Neural cell (in vitro differentiated cells): ENCODE results near the gene IMMP2L. TPM values are rescaled to one million over a fixed set of nuclear protein-coding genes. Genes with fewer than 3 reads are reported as not detected.

Source experiments
- H2AFZ ChIP-seq: fragments of 200-600, 300-800 bp; sonication (generic), shearing (Covaris generic); 2 replicates; pipeline ENCODE4 v1.6.0; 2014; ENCODE audit warnings: low read depth, mild to moderate bottlenecking, antibody characterized with exemption, low read length, moderate library complexity
- H3F3A ChIP-seq: fragments of 200-600 bp; shearing (Covaris generic); 2 replicates; pipeline ENCODE4 v1.6.1; 2016; ENCODE audit warnings: mild to moderate bottlenecking, moderate library complexity, mixed read lengths, antibody characterized with exemption, low read length; ENCODE audit not compliant: insufficient read depth, poor library complexity, severe bottlenecking
- H3K27ac ChIP-seq: fragments of 200-600, 300-800 bp; sonication (generic), shearing (Covaris generic); 2 replicates; pipeline ENCODE4 v1.5.1; 2014; ENCODE audit warnings: mild to moderate bottlenecking, low read length, moderate library complexity
- H3K27me3 ChIP-seq: fragments of 300-800, 200-600 bp; sonication (generic), shearing (Covaris generic); 2 replicates; pipeline ENCODE4 v1.6.0; 2014; ENCODE audit warnings: mild to moderate bottlenecking, low read depth, low read length, moderate library complexity; ENCODE audit not compliant: insufficient read depth
- H3K36me3 ChIP-seq: fragments of 300-800, 200-600 bp; sonication (generic), shearing (Covaris generic); 2 replicates; pipeline ENCODE4 v1.5.1; 2014; ENCODE audit warnings: mild to moderate bottlenecking, antibody characterized with exemption, low read length, moderate library complexity; ENCODE audit not compliant: insufficient read depth
- H3K4me2 ChIP-seq: fragments of 300-800, 200-600 bp; sonication (generic), shearing (Covaris generic); 2 replicates; pipeline ENCODE4 v1.6.0; 2014; ENCODE audit warnings: mild to moderate bottlenecking, low read length
- H3K4me3 ChIP-seq: fragments of 300-800, 200-600 bp; sonication (generic), shearing (Covaris generic); 2 replicates; pipeline ENCODE4 v1.5.1; 2014; ENCODE audit warnings: mild to moderate bottlenecking, low read length, moderate library complexity
- H3K79me2 ChIP-seq: fragments of 200-600 bp; shearing (Covaris generic); replicated peaks from 2 replicates; pipeline ENCODE4 v1.6.0; 2014; ENCODE audit warnings: mild to moderate bottlenecking, low read length, moderate library complexity; ENCODE audit not compliant: insufficient read depth
- H3K9ac ChIP-seq: fragments of 300-800, 200-600 bp; sonication (generic), shearing (Covaris generic); 2 replicates; pipeline ENCODE4 v1.6.1; 2016; ENCODE audit warnings: mild to moderate bottlenecking, low read length, mixed read lengths
- H3K9me2 ChIP-seq: fragments of 200-600 bp; shearing (Covaris generic); 2 replicates; pipeline ENCODE4 v1.6.1; 2016; ENCODE audit warnings: mild to moderate bottlenecking, low read length, mixed read lengths; ENCODE audit not compliant: insufficient read depth
- H3K9me3 ChIP-seq: fragments of 200-600, 300-800 bp; sonication (generic), shearing (Covaris generic); 2 replicates; pipeline ENCODE4 v1.6.1; 2016; ENCODE audit warnings: mild to moderate bottlenecking, mixed run types, low read length, moderate library complexity, mixed read lengths
- H4K20me1 ChIP-seq: fragments of 200-600 bp; shearing (Covaris generic); 2 replicates; pipeline ENCODE4 v1.6.1; 2016; ENCODE audit warnings: mild to moderate bottlenecking, mixed run types; ENCODE audit not compliant: insufficient read depth
- CTCF ChIP-seq: fragments of 450-650 bp; IDR thresholded peaks from 2 replicates; pipeline ENCODE4 v1.5.1; 2014; ENCODE audit warnings: antibody characterized with exemption, mild to moderate bottlenecking, moderate library complexity; ENCODE audit not compliant: poor library complexity, severe bottlenecking
- EP300 ChIP-seq: fragments of 450-650 bp; conservative IDR thresholded peaks from 2 replicates; pipeline ENCODE4 v1.6.1; 2014; ENCODE audit warnings: antibody characterized with exemption, mild to moderate bottlenecking, moderate library complexity; ENCODE audit not compliant: poor library complexity, severe bottlenecking
- EZH2 ChIP-seq: fragments of 200-600, 300-800 bp; shearing (Covaris generic), sonication (generic); IDR thresholded peaks from 2 replicates; pipeline ENCODE4 v1.6.1; 2014; ENCODE audit warnings: antibody characterized with exemption, low read length, borderline replicate concordance, mild to moderate bottlenecking; ENCODE audit not compliant: insufficient read depth, poor library complexity, severe bottlenecking
- MXI1 ChIP-seq: fragments of 450-650 bp; conservative IDR thresholded peaks from 2 replicates; pipeline ENCODE4 v1.6.1; 2014; ENCODE audit warnings: antibody characterized with exemption, mild to moderate bottlenecking; ENCODE audit not compliant: poor library complexity, severe bottlenecking
- POLR2AphosphoS5 ChIP-seq: IDR thresholded peaks from 2 replicates; pipeline ENCODE4 v1.6.1; 2012
- RAD21 ChIP-seq: fragments of 450-650 bp; conservative IDR thresholded peaks from 2 replicates; pipeline ENCODE4 v1.6.1; 2014; ENCODE audit warnings: antibody characterized with exemption, mild to moderate bottlenecking, moderate library complexity
- SMC3 ChIP-seq: fragments of 450-650 bp; conservative IDR thresholded peaks from 2 replicates; pipeline ENCODE4 v1.6.1; 2014; ENCODE audit warnings: antibody characterized with exemption, mild to moderate bottlenecking, moderate library complexity; ENCODE audit not compliant: poor library complexity
- TAF1 ChIP-seq: IDR thresholded peaks from 2 replicates; pipeline ENCODE4 v1.6.1; 2012; ENCODE audit warnings: low read depth
- polyA plus RNA-seq: library from polyadenylated mRNA; depleted of rRNA; stranded (reverse); fragments of >200 nt; gene quantifications from 2 replicates; pipeline ENCODE4 v1.2.3, GENCODE V29; 2014
- TF ChIP-seq, protein P1 (sequence below): IDR thresholded peaks from 2 replicates; pipeline ENCODE4 v1.6.1; 2012; ENCODE audit warnings: borderline replicate concordance

Gene IMMP2L
- polyA plus RNA-seq, 1 donor from 2014 or later, result 9.7 TPM

DNA sequence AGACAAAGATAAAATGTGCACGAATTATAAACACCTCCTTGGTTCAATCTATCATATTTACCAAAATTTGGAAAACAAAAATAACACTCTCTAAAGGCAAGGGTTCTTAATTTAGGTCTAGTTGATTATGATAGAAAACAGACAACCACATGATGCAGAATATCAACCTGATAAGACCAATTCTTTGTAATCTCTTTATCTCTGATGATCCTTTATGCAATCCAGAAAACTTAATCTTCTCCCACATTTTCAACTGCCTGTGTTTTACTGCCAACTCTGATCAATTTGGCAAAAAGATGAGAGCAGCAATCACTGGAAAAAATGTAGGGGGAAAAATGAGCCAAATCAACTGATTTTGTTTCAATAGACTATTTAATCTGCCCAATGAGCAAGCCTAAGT lies 322.9 kb downstream of the IMMP2L start:
- no peaks in the 10 kb centered on the region for H3K36me3 ChIP-seq

DNA sequence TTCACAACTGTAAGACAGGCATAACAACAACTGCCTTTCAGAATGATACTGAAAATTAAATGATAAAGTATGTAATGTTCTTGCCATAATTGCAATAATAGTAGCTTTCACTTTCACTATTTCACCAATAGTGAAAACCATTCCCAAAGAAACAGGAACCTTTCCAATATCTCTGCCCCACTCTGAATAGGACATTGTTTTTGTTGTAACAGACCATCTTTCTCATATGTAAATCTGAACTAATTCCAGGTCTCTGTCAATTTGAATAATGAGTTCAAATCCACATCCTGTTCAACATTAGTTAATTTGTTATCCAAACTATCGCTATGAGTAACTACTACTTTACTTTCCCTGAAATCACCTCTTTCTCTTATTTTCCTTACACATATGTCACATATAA lies 323.4 kb downstream of the IMMP2L start:
- Histone ChIP-seq H3K36me3 (no peaks in the 10 kb centered on the region), H2AFZ (no peak overlapping the region), H4K20me1 (no peaks in the 10 kb centered on the region), H3K9ac (no peak overlapping the region), H3K9me2 (no peaks in the 10 kb centered on the region), H3K27ac (no peak overlapping the region), H3K4me3 (no peak overlapping the region), H3K79me2 (no peaks in the 10 kb centered on the region), H3K27me3 (no peaks in the 10 kb centered on the region), H3F3A (no peaks in the 10 kb centered on the region), H3K4me2 (no peak overlapping the region), H3K9me3 (no peaks in the 10 kb centered on the region)
- TF ChIP-seq TAF1 (no peak), POLR2AphosphoS5 (no peak), EZH2 (no peak), SMC3 (no peak), MXI1 (no peak), EP300 (no peak), CTCF (no peak)
- TF ChIP-seq, protein P1, sequence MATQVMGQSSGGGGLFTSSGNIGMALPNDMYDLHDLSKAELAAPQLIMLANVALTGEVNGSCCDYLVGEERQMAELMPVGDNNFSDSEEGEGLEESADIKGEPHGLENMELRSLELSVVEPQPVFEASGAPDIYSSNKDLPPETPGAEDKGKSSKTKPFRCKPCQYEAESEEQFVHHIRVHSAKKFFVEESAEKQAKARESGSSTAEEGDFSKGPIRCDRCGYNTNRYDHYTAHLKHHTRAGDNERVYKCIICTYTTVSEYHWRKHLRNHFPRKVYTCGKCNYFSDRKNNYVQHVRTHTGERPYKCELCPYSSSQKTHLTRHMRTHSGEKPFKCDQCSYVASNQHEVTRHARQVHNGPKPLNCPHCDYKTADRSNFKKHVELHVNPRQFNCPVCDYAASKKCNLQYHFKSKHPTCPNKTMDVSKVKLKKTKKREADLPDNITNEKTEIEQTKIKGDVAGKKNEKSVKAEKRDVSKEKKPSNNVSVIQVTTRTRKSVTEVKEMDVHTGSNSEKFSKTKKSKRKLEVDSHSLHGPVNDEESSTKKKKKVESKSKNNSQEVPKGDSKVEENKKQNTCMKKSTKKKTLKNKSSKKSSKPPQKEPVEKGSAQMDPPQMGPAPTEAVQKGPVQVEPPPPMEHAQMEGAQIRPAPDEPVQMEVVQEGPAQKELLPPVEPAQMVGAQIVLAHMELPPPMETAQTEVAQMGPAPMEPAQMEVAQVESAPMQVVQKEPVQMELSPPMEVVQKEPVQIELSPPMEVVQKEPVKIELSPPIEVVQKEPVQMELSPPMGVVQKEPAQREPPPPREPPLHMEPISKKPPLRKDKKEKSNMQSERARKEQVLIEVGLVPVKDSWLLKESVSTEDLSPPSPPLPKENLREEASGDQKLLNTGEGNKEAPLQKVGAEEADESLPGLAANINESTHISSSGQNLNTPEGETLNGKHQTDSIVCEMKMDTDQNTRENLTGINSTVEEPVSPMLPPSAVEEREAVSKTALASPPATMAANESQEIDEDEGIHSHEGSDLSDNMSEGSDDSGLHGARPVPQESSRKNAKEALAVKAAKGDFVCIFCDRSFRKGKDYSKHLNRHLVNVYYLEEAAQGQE, result no peak

More for the DNA sequence above, 322.9 kb downstream of the IMMP2L start:
- Histone ChIP-seq H3K4me3 (no peak overlapping the region), H3K9me2 (no peaks in the 10 kb centered on the region), H3K4me2 (no peak overlapping the region), H2AFZ (no peak overlapping the region), H3K27me3 (no peaks in the 10 kb centered on the region), H3K79me2 (no peaks in the 10 kb centered on the region), H4K20me1 (no peaks in the 10 kb centered on the region), H3F3A (no peaks in the 10 kb centered on the region), H3K9ac (no peak overlapping the region), H3K27ac (no peak overlapping the region), H3K9me3 (no peaks in the 10 kb centered on the region)
- TF ChIP-seq MXI1 (no peak), RAD21 (no peak), CTCF (no peak), TAF1 (no peak), POLR2AphosphoS5 (no peak), EZH2 (no peak), EP300 (no peak), SMC3 (no peak)
- TF ChIP-seq, protein P1, result no peak
